ENCODE data around the gene ELL2.
A peak's percentile ranks its signal among the peaks of the same experiment; 100 is the strongest.

ELL2 gene

DNA sequence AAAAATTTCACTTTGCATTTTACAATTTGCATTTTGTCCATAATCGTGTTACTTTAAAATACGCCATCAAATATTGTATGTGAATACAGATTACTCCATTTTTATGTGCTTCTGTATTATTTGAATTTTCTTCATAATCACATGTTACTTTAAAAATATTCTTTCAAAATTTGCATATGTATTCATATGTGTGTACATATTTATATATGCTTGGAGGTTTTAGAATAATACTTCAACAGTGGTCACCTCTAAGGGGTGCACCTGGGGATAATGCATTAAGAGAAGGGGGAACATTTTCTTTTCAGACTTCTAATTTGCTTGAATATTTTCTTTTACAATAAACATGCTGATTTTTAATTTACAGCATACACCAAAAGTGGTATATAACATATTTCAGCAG is 21.9 kb upstream of the ELL2 start:
- no peak for DNase-seq (ENCODE audit: extremely low read depth in 1 of 2, low read depth in 1 of 2)

- no peak for DNase-seq (ENCODE audit: extremely low read depth in 1 of 2, low read depth in 1 of 2)
Observed at GRCh38 chr5:95983080-95983479, 21.4 kb upstream of the ELL2 start.

- DNase-seq (ENCODE audit: extremely low read depth in 1 of 2, low read depth in 1 of 2): no peak
Observed at GRCh38 chr5:95976606-95977005, 15.0 kb upstream of the ELL2 start.

- no peak for DNase-seq (ENCODE audit: extremely low read depth in 1 of 2, low read depth in 1 of 2)
Observed at GRCh38 chr5:95975703-95976102, 14.1 kb upstream of the ELL2 start.

GRCh38 chr5:95973793-95974325 is 12.2 kb upstream of the ELL2 start:
- DNase-seq (ENCODE audit: extremely low read depth in 1 of 2, low read depth in 1 of 2): no peak

DNA sequence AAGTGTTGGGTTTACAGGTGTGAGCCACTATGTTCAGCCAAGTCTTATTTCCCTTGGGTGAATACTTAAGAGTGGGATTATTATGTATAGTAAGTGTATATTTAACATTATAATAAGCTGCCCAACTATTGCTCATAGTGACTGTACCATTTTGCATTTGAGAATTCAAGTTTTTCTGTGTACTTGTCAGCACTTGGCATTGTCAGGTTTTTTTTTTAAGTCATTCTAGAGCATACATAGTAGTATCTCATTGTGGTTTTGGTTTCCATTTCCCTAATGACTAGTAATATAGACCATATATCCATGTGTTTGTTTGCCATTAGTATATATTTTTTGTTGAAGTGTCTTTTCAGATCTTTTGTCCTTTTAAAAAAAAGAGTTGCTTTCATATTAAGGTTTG is 10.5 kb upstream of the ELL2 start:
- no peak for DNase-seq (ENCODE audit: extremely low read depth in 1 of 2, low read depth in 1 of 2)

GRCh38 chr5:95970359-95970704 is 8.7 kb upstream of the ELL2 start:
- DNase-seq (ENCODE audit: extremely low read depth in 1 of 2, low read depth in 1 of 2): no peak

DNA sequence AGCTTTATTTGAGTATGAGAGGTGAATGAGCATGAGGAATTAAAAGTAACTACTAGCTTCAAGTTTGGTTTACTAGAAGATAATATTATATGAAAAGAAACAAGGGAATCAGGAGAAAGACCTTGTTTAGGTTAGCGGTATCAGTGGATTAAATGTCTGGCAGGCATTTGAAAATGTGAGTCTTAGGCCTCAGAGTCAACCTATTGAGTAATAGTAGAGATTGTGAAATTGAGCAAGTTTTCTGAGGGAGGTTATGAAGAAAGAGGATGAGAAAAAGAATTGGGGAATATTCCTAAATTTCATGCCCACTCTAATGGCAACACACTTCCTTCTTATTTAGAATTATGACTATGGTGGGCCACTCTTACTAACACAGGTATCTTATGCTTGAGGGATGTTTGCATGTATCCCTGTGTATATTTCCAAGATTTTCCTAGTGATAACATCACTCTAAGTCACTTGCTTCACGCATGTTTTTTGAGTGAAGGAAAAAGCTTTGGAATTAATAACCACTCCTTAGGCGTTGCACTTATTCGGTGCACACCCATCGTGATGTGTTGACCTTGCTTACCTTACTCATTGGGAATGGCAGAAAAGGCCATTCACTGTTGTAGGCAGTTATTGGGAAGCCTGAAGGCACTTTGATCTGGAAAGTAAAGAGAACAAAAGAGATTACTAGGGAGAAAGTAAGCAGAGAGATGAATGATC is 8.2 kb upstream of the ELL2 start:
- no peak for DNase-seq (ENCODE audit: extremely low read depth in 1 of 2, low read depth in 1 of 2)

DNA sequence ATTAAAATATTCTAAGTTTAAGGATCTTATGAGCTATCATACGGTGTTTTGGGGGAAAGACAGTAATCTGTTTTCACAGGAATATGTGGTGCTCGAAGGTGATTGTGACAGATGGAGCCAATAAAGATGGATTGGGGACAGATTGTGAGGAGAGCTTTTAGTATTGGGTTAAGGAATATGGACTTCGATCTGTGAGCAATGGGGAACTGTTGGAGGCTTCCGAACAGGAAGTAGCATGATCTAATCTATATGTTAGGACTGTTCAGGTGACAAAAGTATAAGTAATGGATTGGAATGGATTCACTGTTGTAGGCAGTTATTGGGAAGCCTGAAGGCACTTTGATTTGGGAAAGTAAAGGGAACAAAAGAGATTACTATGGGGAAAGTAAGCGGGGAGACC is 7.4 kb upstream of the ELL2 start:
- DNase-seq (ENCODE audit: extremely low read depth in 1 of 2, low read depth in 1 of 2): no peak

- no peak for DNase-seq (ENCODE audit: extremely low read depth in 1 of 2, low read depth in 1 of 2)
Observed at GRCh38 chr5:95967236-95967635, 5.6 kb upstream of the ELL2 start.

DNA sequence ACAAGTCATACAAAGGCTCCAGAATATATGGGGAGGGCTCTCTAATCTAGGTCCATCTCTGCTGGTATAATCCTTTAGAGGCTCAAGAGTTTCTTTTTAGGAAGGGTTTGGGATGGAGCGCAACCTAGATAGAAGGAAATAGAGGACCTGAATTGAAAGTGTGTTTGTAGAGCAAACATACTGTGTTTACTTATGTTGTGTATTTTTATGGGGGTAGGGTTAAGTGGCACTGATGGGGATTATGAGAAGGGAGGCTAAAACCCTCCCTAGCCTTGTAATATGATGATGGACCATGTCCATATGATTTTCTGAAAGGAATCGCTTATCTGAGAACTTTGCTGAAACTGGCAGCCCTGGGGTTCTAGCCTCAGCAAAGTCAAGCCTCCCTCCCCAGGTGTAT is 4.4 kb upstream of the ELL2 start:
- no peak for DNase-seq (ENCODE audit: extremely low read depth in 1 of 2, low read depth in 1 of 2)

DNA sequence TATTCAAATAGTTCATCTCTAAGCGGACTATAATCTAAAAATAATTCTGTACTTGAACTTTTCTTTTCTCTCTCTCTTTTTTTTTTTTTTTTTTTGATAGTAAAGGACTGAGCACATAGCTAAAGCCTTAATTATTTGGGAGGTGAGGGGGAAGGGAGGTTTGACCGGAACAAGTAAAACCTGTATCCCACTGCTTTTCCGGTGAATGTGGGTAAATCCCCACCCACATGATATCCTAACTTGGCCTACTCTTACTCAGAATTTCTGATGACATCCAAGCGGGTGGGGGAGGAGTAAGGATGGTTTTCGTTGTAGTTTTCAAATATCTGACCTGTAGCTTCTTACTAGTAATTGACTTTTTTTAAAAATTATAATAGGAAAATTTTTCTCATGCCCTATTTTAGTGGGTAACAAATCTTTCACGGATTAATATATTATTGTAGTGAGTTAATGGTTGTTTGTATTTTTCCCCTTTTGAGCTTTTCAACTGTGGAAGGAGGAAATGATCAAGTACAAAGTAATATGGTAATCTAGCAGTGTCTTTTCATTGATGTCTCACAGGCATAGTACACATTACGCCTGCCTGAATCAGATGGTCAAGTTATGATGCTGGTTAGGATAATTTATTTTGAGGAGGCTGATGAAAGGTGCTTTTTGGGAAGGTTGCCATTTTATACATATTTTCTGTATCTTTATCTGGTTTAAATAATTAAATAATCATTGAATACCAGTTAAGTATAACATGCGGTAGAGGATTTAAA is 2.2 kb upstream of the ELL2 start:
- DNase-seq (ENCODE audit: extremely low read depth in 1 of 2, low read depth in 1 of 2): no peak

- DNase-seq (ENCODE audit: extremely low read depth in 1 of 2, low read depth in 1 of 2): no peak
Observed at GRCh38 chr5:95962785-95963184, 1.1 kb upstream of the ELL2 start.

DNA sequence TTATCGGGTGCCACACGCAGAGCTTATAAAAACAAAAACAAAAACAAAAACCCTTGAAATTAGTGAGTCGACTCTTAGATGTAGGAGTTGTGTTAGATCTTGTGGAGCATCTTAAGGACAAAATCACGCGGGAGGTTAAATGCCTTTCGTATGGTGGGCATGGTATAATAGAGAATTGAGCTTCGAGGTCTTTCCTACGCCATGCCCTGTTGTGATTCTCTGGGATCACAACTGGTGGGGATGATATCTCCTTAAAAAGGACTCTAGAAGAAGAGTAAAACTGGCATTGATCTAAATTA is 773 bp upstream of the ELL2 start:
- no peak for DNase-seq (ENCODE audit: extremely low read depth in 1 of 2, low read depth in 1 of 2)

- DNase-seq (ENCODE audit: extremely low read depth in 1 of 2, low read depth in 1 of 2): peak in 1 of 2 donors; percentile 49
Observed at GRCh38 chr5:95960667-95961616, 709 bp downstream of the ELL2 start.

GRCh38 chr5:95959888-95960666 is 1.6 kb downstream of the ELL2 start:
- DNase-seq (ENCODE audit: extremely low read depth in 1 of 2, low read depth in 1 of 2): no peak

DNA sequence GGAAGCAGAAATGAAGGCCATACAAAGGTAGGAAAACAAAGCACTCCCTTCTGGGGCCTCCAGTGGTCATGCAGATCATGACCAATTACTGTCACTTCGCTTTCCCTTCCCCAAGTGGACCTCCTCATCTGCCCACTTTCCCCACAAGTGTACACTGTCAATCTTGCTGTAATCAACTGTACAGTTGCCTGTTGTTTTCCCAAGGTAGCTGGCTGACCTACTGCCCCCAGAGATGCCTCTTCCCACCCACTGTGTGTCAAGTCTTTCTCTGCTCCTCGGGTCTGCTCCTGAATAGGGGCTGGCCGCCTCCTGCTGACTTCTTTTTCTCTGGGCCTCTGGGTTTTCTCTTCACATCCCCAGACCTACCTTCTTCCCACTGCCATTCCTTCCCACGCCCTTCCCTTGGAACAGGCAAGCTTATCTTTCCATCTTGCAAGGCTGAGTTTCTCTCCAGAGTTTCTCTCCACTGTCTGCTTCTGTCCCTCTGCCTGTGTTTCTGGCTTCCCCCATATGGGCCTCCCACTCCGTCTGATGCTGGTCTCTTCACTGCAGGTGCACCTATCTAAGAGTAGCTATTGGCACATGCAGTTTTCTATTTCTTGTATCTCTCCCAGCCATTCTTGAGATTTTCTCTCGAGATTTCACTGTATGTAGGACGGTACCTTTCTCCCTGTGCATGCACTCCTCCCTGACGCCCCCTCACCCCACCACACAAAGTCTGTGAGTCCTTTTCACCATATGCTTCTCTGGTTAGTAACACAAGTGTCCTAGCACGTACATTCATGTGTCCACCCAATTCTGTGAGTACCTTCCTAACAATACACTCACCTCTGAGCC is 2.4 kb downstream of the ELL2 start:
- DNase-seq (ENCODE audit: extremely low read depth in 1 of 2, low read depth in 1 of 2): no peak

- DNase-seq (ENCODE audit: extremely low read depth in 1 of 2, low read depth in 1 of 2): no peak
Observed at GRCh38 chr5:95958310-95959014, 3.2 kb downstream of the ELL2 start.

DNA sequence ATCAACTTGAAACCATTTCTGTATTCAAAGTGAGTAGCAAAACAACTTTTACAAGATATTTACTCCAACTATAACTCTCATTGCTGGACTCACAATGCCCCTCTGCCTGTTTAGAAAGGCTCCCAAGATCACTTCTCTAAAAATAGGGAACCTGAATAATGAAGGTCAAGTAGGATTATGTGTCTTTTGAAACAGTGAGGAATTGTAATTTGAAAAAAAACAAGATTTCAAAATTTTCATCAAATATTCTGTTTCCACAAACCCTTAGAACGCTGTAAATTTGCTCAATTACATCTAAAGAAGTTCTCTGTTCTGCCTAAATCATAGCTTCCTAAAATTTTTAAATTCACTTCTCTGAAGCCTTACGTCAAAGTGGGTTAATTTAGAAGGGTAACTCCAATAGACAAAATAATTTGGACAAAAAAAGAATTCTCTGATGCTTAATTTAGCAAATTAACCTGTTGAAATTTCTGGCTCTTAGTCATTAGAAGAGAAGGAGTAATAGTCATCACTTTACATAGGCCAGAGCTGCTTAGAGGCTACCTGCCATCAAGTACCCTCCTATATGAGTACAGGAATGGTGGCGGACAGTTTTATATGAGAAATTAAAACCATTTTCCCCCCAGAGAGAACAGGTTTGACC is 4.0 kb downstream of the ELL2 start:
- DNase-seq (ENCODE audit: extremely low read depth in 1 of 2, low read depth in 1 of 2): no peak
